Vagina (tissue), 2 donors: Measurements from ENCODE around the gene PTGFRN. TPM values are rescaled to one million over a fixed set of nuclear protein-coding genes. Genes with fewer than 3 reads are reported as not detected.

Source experiments
- DNase-seq, 2 donors: peaks; one replicate each; pipeline ENCODE4 v3.0.0-alpha.2; 2017; ENCODE audit errors: extremely low spot score in 2 of 2
- H3K27ac ChIP-seq: fragments of 200-600 bp; sonication (generic); one replicate; pipeline ENCODE4 v1.5.1; 2019
- H3K27me3 ChIP-seq: fragments of 200-600 bp; sonication (generic); one replicate; pipeline ENCODE4 v1.5.1; 2019
- H3K36me3 ChIP-seq, 2 donors: fragments of 200-600 bp; sonication (generic); one replicate each; pipeline ENCODE4 v1.5.1; 2017 to 2019
- H3K4me1 ChIP-seq: fragments of 200-600 bp; sonication (generic); one replicate; pipeline ENCODE4 v1.5.1; 2019
- H3K4me3 ChIP-seq, 2 donors: fragments of 200-600 bp; sonication (generic); 1 replicate in 1 of 2; 2 replicates in 1 of 2; pipeline ENCODE4 v1.5.1; 2016 to 2019
- H3K9me3 ChIP-seq: fragments of 200-600 bp; sonication (generic); one replicate; pipeline ENCODE4 v1.5.1; 2019
- POLR2A ChIP-seq, 2 donors: fragments of 450-650 bp; IDR thresholded peaks; one replicate each; pipeline ENCODE4 v1.6.1; 2017; ENCODE audit warnings: antibody characterized with exemption in 2 of 2, mild to moderate bottlenecking in 2 of 2, moderate library complexity in 2 of 2
- POLR2AphosphoS5 ChIP-seq, 2 donors: sonication (generic); formaldehyde crosslinking; IDR thresholded peaks; one replicate each; pipeline ENCODE4 v1.9.0; 2017; ENCODE audit warnings: antibody characterized with exemption in 2 of 2, mild to moderate bottlenecking in 2 of 2, low read depth in 1 of 2; ENCODE audit not compliant: insufficient read depth in 1 of 2
- intact Hi-C: fragments of 100-400 bp; cut with DNase I; formaldehyde crosslinking; loops from one replicate; pipeline ENCODE4 v1.15.1; 2023
- total RNA-seq: library from RNA; depleted of rRNA; stranded (reverse); fragments of >200 nt; gene quantifications from one replicate; pipeline ENCODE4 v1.2.3, GENCODE V29; 2016
- TF ChIP-seq, protein P1 (sequence below), 3 experiments: fragments of 450-650 bp in 2 of 3; fragments of 200-600 bp in 1 of 3; sonication (generic) in 1 of 3; IDR thresholded peaks; one replicate each; pipeline ENCODE4 v1.5.1; 2017 to 2019; ENCODE audit warnings: antibody characterized with exemption in 3 of 3, mild to moderate bottlenecking in 2 of 3, moderate library complexity in 2 of 3

The PTGFRN gene
- total RNA-seq, 1 donor from 2014 or later = 52.8 TPM

DNA sequence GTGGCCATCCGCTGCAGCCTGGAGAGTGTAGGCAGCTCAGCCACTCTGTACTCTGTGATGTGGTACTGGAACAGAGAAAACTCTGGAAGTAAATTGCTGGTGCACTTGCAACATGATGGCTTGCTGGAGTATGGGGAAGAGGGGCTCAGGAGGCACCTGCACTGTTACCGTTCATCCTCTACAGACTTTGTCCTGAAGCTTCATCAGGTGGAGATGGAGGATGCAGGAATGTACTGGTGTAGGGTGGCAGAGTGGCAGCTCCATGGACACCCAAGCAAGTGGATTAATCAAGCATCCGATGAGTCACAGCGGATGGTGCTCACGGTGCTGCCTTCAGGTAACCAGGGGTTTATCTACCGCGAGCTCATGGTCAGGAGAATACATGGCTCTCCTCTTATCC lies 115.9 kb downstream of the PTGFRN start:
- no peak for DNase-seq

DNA sequence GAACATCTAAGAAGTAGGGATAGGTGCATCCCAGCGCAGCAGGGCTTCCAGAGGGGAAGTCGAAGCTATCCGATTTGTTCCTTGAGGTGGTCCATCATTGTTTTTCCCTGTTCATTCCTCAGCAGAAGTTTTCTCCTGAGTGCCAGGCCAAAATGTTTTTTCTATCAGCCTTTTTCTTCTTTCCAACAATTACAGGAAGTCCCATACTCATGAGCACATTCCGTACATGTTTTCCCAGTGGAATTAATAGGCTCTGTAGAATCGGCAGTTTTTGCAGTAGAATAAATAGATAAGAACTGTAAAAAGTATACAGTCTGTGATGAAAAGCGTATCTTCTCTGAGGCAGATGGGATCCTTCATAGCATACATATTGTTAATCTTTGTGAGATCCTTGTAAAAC lies 116.6 kb downstream of the PTGFRN start:
- DNase-seq = no peak
- TF ChIP-seq, protein P1, sequence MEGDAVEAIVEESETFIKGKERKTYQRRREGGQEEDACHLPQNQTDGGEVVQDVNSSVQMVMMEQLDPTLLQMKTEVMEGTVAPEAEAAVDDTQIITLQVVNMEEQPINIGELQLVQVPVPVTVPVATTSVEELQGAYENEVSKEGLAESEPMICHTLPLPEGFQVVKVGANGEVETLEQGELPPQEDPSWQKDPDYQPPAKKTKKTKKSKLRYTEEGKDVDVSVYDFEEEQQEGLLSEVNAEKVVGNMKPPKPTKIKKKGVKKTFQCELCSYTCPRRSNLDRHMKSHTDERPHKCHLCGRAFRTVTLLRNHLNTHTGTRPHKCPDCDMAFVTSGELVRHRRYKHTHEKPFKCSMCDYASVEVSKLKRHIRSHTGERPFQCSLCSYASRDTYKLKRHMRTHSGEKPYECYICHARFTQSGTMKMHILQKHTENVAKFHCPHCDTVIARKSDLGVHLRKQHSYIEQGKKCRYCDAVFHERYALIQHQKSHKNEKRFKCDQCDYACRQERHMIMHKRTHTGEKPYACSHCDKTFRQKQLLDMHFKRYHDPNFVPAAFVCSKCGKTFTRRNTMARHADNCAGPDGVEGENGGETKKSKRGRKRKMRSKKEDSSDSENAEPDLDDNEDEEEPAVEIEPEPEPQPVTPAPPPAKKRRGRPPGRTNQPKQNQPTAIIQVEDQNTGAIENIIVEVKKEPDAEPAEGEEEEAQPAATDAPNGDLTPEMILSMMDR (IDR thresholded peaks at IDR 0.05) = no peak
- TF ChIP-seq POLR2AphosphoS5 (IDR thresholded peaks at IDR 0.05; ENCODE audit: insufficient read depth in 1 of 2, low read depth in 1 of 2) (no peak), POLR2A (IDR thresholded peaks at IDR 0.05) (no peak)
- intact Hi-C loops = no loop called here
- Histone ChIP-seq H3K27ac (no peak overlapping the region), H3K4me3 (no peak overlapping the region), H3K4me1 (no peaks in the 10 kb centered on the region), H3K27me3 (no peaks in the 10 kb centered on the region), H3K36me3 (no peaks in the 10 kb centered on the region), H3K9me3 (no peaks in the 10 kb centered on the region)

More for the DNA sequence above, 115.9 kb downstream of the PTGFRN start:
- no peaks in the 10 kb centered on the region for H3K36me3 ChIP-seq
- intact Hi-C loops = no loop called here
- H3K27ac ChIP-seq = no peak overlapping the region
- no peaks in the 10 kb centered on the region for H3K27me3 ChIP-seq
- no peak overlapping the region for H3K4me3 ChIP-seq
- H3K4me1 ChIP-seq = no peaks in the 10 kb centered on the region
- H3K9me3 ChIP-seq = no peaks in the 10 kb centered on the region
- TF ChIP-seq, protein P1 (IDR thresholded peaks at IDR 0.05) = no peak
- TF ChIP-seq POLR2AphosphoS5 (IDR thresholded peaks at IDR 0.05; ENCODE audit: insufficient read depth in 1 of 2, low read depth in 1 of 2) (no peak), POLR2A (IDR thresholded peaks at IDR 0.05) (no peak)

DNA sequence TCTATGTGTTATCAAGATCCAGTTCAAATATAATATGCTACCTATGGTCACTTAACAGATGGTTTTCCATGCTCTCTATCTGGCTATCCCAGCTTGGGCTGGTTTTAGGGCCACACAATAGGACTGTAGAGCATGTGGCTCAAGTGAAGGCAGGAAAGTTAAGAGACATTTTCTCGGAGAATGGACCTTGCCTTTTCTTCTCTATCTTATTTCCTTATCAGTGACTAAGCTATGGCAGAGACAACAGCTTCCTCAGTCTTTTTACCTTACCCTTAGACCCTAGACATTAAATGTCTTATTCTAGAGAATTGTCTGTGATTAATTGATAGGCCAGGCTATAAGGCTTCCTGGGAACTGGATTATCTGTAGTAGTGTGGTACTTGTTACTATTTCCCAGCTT lies 120.0 kb downstream of the PTGFRN start:
- intact Hi-C loops = no loop called here
- Histone ChIP-seq H3K27me3 (no peaks in the 10 kb centered on the region), H3K4me1 (no peaks in the 10 kb centered on the region), H3K27ac (no peak overlapping the region), H3K36me3 (no peaks in the 10 kb centered on the region), H3K9me3 (no peaks in the 10 kb centered on the region), H3K4me3 (no peak overlapping the region)
- DNase-seq = no peak
- no peak for TF ChIP-seq POLR2AphosphoS5 (IDR thresholded peaks at IDR 0.05; ENCODE audit: insufficient read depth in 1 of 2, low read depth in 1 of 2)
- TF ChIP-seq, protein P1 (IDR thresholded peaks at IDR 0.05) = no peak
- no peak for TF ChIP-seq POLR2A (IDR thresholded peaks at IDR 0.05)

DNA sequence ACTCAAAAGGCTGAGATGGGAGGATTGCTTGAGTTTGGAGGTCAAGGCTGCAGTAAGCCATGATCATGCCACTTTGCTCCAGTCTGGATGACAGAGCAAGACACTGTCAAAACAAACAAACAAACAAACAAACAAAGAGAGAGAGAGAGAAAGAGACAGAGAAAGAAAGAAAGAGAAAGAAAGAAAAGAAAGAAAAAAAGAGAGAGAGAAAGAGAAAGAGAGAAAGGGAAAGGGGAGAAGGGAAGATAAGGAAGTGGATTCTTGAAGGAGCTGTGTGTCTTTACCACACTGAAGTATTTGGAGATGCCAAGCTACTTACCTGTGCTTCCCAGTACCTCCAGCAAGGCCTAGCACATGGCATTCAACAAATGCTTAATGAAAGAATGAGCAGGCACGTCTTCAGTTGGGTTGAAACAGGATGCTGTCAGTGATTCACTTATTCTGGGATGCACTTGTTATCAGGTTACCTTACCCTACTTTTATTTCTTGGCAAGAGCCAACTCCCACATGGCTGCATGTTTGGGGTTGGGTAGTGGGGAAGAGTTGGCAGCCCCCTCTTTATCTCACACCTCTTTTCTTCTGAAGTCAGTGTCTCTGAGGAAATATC lies 120.7 kb downstream of the PTGFRN start:
- TF ChIP-seq POLR2A (IDR thresholded peaks at IDR 0.05) (no peak), POLR2AphosphoS5 (IDR thresholded peaks at IDR 0.05; ENCODE audit: insufficient read depth in 1 of 2, low read depth in 1 of 2) (no peak)
- TF ChIP-seq, protein P1 (IDR thresholded peaks at IDR 0.05) = no peak
- intact Hi-C loops = no loop called here
- no peak overlapping the region for H3K4me3 ChIP-seq

DNA sequence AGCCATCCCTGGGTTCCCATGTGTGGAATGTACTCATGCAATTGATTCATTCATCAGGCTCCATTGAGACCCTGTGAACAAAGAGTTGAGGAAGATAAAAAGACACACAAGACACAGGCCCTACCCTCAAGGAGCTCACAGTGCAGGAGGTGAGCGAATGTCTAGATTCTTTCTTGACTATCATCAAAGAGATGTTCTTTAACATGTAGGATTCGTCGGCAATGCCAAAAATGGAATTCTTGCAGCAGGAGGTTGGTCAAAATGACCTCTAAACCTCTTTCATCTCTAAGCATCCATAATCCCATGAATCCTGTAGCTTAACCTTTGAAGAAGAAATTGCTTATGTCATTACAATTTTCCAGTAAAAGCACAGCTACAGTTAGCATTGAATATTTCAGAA lies 122.5 kb downstream of the PTGFRN start:
- TF ChIP-seq POLR2A (IDR thresholded peaks at IDR 0.05) = no peak
- TF ChIP-seq, protein P1 (IDR thresholded peaks at IDR 0.05) = no peak
- no peak for TF ChIP-seq POLR2AphosphoS5 (IDR thresholded peaks at IDR 0.05; ENCODE audit: insufficient read depth in 1 of 2, low read depth in 1 of 2)
- H3K36me3 ChIP-seq = no peaks in the 10 kb centered on the region
- no peaks in the 10 kb centered on the region for H3K4me1 ChIP-seq
- no peak overlapping the region for H3K4me3 ChIP-seq
- no peak for DNase-seq
- intact Hi-C loops = no loop called here
- H3K27ac ChIP-seq = no peak overlapping the region
- no peaks in the 10 kb centered on the region for H3K9me3 ChIP-seq
- H3K27me3 ChIP-seq = no peaks in the 10 kb centered on the region

More for the DNA sequence above, 120.7 kb downstream of the PTGFRN start:
- Histone ChIP-seq H3K27ac (no peak overlapping the region), H3K4me1 (no peaks in the 10 kb centered on the region), H3K9me3 (no peaks in the 10 kb centered on the region), H3K36me3 (no peaks in the 10 kb centered on the region), H3K27me3 (no peaks in the 10 kb centered on the region)
- no peak for DNase-seq
